GM12878 (cell line): ENCODE measurements around the gene FOXP1. TPM values are rescaled to one million over a fixed set of nuclear protein-coding genes. Genes with fewer than 3 reads are reported as not detected.

ENCODE experiments used
- ATAC-seq: fragments of 200-7000 bp; cut with Tn5 transposase; 3 replicates; pipeline ENCODE4 v1.9.1; 2020; ENCODE audit warnings: mild to moderate bottlenecking, moderate library complexity
- BruUV-seq: library from RNA; stranded (reverse); fragments of 400-500 nt; replicated peaks from 2 replicates; lab custom pipeline; 2021; lab: Mats Ljungman, UMichigan
- CTCF ChIA-PET: fragments of 300-600 bp; sonication (Branson Sonifier 250); formaldehyde crosslinking; extraction: SDS; loops from one replicate; lab custom pipeline; 2021; ENCODE audit warnings: inconsistent platforms; lab: Yijun Ruan, JAX
- POLR2A ChIA-PET: fragments of 350-600 bp; formaldehyde crosslinking; extraction: SDS; loops from one replicate; lab custom pipeline; 2021; ENCODE audit warnings: inconsistent platforms; lab: Charles Lee
- RAD21 ChIA-PET: fragments of 300-600 bp; sonication (Branson Sonifier 250); formaldehyde crosslinking; loops from one replicate; lab custom pipeline; 2023; ENCODE audit warnings: antibody characterized with exemption; ENCODE audit not compliant: unreplicated experiment; lab: Charles Lee
- SMC1A ChIA-PET: fragments of 300-600 bp; sonication (Branson Sonifier 250); formaldehyde crosslinking; loops from one replicate; lab custom pipeline; 2023; ENCODE audit not compliant: unreplicated experiment, uncharacterized antibody; lab: Charles Lee
- DNase-seq: peaks from one replicate; pipeline ENCODE4 v3.0.0-alpha.2; 2011; ENCODE audit warnings: low read depth, low spot score
- FAIRE-seq: peaks from 3 replicates; lab custom pipeline; 2011; peaks lifted over from hg19 to GRCh38; lab: Jason Lieb, UNC
- H2AFZ ChIP-seq: 2 replicates; pipeline ENCODE4 v1.6.0; 2011; ENCODE audit warnings: low read depth, low read length, control low read depth; ENCODE audit not compliant: control insufficient read depth
- H3K27ac ChIP-seq: 2 replicates; pipeline ENCODE4 v1.5.1; 2011; ENCODE audit warnings: control low read depth; ENCODE audit not compliant: control insufficient read depth, insufficient read depth
- H3K27me3 ChIP-seq, 2 experiments: replicated peaks in 1 of 2; 2 replicates each; pipeline versions ENCODE4 v1.6.0 to v1.6.1; 2011; ENCODE audit warnings: low read length in 1 of 2; ENCODE audit not compliant: control insufficient read depth in 2 of 2, insufficient read depth in 2 of 2
- H3K36me3 ChIP-seq, 2 experiments: 2 replicates each; pipeline ENCODE4 v1.5.1; 2011; ENCODE audit warnings: low read length in 1 of 2; ENCODE audit not compliant: control insufficient read depth in 2 of 2, insufficient read depth in 2 of 2
- H3K4me1 ChIP-seq: 2 replicates; pipeline ENCODE4 v1.6.1; 2011; ENCODE audit warnings: mild to moderate bottlenecking, low read length, moderate library complexity, mixed read lengths; ENCODE audit not compliant: control insufficient read depth, insufficient read depth
- H3K4me2 ChIP-seq: 2 replicates; pipeline ENCODE4 v1.6.0; 2011; ENCODE audit warnings: control low read depth; ENCODE audit not compliant: control insufficient read depth, insufficient read depth
- H3K4me3 ChIP-seq: fragments of 200-600 bp; sonication (generic); 2 replicates; pipeline ENCODE4 v1.5.1; 2016
- H3K79me2 ChIP-seq: 2 replicates; pipeline ENCODE4 v1.6.0; 2011; ENCODE audit warnings: low read length; ENCODE audit not compliant: control insufficient read depth, insufficient read depth
- H3K9ac ChIP-seq: 2 replicates; pipeline ENCODE4 v1.8.0; 2011; ENCODE audit warnings: low read length, control low read depth, mixed read lengths; ENCODE audit not compliant: control insufficient read depth, insufficient read depth
- H3K9me3 ChIP-seq: replicated peaks from 3 replicates; pipeline ENCODE4 v1.5.1; 2011; ENCODE audit warnings: mild to moderate bottlenecking, low read length; ENCODE audit not compliant: control insufficient read depth, insufficient read depth
- H4K20me1 ChIP-seq: 2 replicates; pipeline ENCODE4 v1.6.0; 2011; ENCODE audit not compliant: control insufficient read depth, insufficient read depth
- BACH1 ChIP-seq: fragments of 450-650 bp; IDR thresholded peaks from 2 replicates; pipeline ENCODE4 v1.6.1; 2017; ENCODE audit warnings: mild to moderate bottlenecking, borderline replicate concordance
- EGR1 ChIP-seq, 2 experiments: IDR thresholded peaks; 1 replicate in 1 of 2; 2 replicates in 1 of 2; pipeline ENCODE4 v1.6.1; 2011 to 2012; ENCODE audit warnings: low read depth in 2 of 2, low read length in 2 of 2, borderline replicate concordance in 1 of 2, mild to moderate bottlenecking in 1 of 2, moderate library complexity in 1 of 2
- HDAC6 ChIP-seq: fragments of 200-600 bp; sonication (generic); IDR thresholded peaks from one replicate; pipeline ENCODE4 v1.8.0; 2017; ENCODE audit warnings: antibody characterized with exemption; ENCODE audit not compliant: unreplicated experiment
- MYC ChIP-seq: IDR thresholded peaks from 2 replicates; pipeline ENCODE4 v1.6.1; 2011; ENCODE audit warnings: mild to moderate bottlenecking, low read length, moderate library complexity, inconsistent platforms; ENCODE audit not compliant: insufficient read depth, insufficient replicate concordance, insufficient read length, severe bottlenecking
- SREBF2 ChIP-seq: IDR thresholded peaks from 2 replicates; pipeline ENCODE4 v1.6.1; 2012; ENCODE audit warnings: mild to moderate bottlenecking, low read length
- STAT1 ChIP-seq: fragments of 450-650 bp; conservative IDR thresholded peaks from 2 replicates; pipeline ENCODE4 v1.6.1; 2014; ENCODE audit warnings: antibody characterized with exemption, mild to moderate bottlenecking
- TCF12 ChIP-seq: IDR thresholded peaks from 2 replicates; pipeline ENCODE4 v1.6.1; 2011; ENCODE audit warnings: low read depth, mild to moderate bottlenecking, low read length
- ZNF274 ChIP-seq: IDR thresholded peaks from one replicate; pipeline ENCODE4 v1.8.0; 2011; ENCODE audit not compliant: insufficient read length, insufficient read depth
- ZSCAN29 ChIP-seq: fragments of 450-650 bp; IDR thresholded peaks from 2 replicates; pipeline ENCODE4 v1.6.1; 2017; ENCODE audit warnings: mild to moderate bottlenecking, moderate library complexity
- WGBS: methylation state at CpG from one replicate; pipeline ENCODE4 v1.1.6; 2016; ENCODE audit warnings: low lambda C conversion rate; ENCODE audit not compliant: insufficient replicate concordance, insufficient coverage; ENCODE audit errors: missing lambda C conversion rate; 5-methylcytosine and 5-hydroxymethylcytosine counted together
- in situ Hi-C: fragments of 300-500 bp; cut with MboI; formaldehyde crosslinking; loops from 9 replicates; pipeline ENCODE4 v1.14.3; 2018; ENCODE audit warnings: mixed read lengths
- intact Hi-C: fragments of 100-400 bp; cut with micrococcal nuclease; formaldehyde crosslinking; loops from one replicate; pipeline ENCODE4 v1.14.2; 2022; ENCODE audit not compliant: unreplicated experiment
- polyA plus RNA-seq, 11 experiments: library from polyadenylated mRNA; depleted of rRNA in 4 of 11; unstranded in 6 of 11; stranded (reverse) in 5 of 11; fragments of >200 nt; fragmentation: Nextera tagmentation in 4 of 11; fragmentation: Illumina TruSeq in 1 of 11; extraction: Ambion mirVana in 4 of 11; extraction: Trizol in 1 of 11; gene quantifications; 1 replicate in 1 of 11; 2 replicates in 10 of 11; pipeline versions ENCODE4 v1.2.1 to v1.2.3, GENCODE V29; 2011 to 2016; ENCODE audit warnings: inconsistent platforms in 2 of 11, missing spikeins in 2 of 11, low read depth in 1 of 11
- total RNA-seq, 4 experiments: library from RNA; depleted of rRNA in 3 of 4; stranded (reverse); fragments of >200 nt in 3 of 4; fragmentation: Illumina TruSeq in 1 of 4; extraction: Trizol in 1 of 4; gene quantifications; 2 replicates each; pipeline versions ENCODE4 v1.2.1 to v1.2.3, GENCODE V29; 2013 to 2021
- TF ChIP-seq, protein P1 (sequence below): fragments of 450-650 bp; formaldehyde crosslinking; IDR thresholded peaks from 2 replicates; pipeline ENCODE4 v1.4.0; 2020; ENCODE audit warnings: mild to moderate bottlenecking, moderate library complexity
- TF ChIP-seq, protein P2 (sequence below): IDR thresholded peaks from 2 replicates; pipeline ENCODE4 v1.6.1; 2012; ENCODE audit warnings: low read depth, low read length, improper control_type of control experiment
- TF ChIP-seq, protein P3 (sequence below): fragments of 450-650 bp; IDR thresholded peaks from 2 replicates; pipeline ENCODE4 v1.6.1; 2017; ENCODE audit warnings: low read depth, mild to moderate bottlenecking, moderate library complexity
- TF ChIP-seq, protein P4 (sequence below): fragments of 450-650 bp; IDR thresholded peaks from 2 replicates; pipeline ENCODE4 v1.6.1; 2017; ENCODE audit warnings: antibody characterized with exemption, mild to moderate bottlenecking, moderate library complexity

FOXP1 gene
- total and polyA plus RNA-seq, 10 of the 15 experiments (the other 5 are each of a cell fraction or from before 2014, with no cell fraction given), result 0.05 to 1.6 (median 0.20) TPM; not detected in 1

DNA sequence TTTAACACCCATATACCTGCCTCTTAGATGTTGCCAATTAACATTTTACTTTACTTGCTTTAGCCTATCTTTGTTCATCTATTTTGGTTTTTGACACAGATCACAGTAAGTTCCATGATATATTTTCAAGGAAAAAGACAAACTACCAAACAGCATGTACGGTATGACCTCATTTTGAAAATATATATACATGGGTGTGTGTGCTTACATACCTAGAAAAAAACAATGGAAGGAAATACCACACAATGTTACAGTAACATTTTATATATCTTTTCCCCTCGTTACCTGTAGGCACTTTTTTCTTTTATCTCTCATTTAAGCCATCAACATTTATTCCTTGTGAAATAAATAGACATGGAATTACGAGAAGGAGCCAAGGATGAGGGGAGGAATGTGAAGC is 170.0 kb downstream of the FOXP1 start (continued):
- TF ChIP-seq, protein P1, sequence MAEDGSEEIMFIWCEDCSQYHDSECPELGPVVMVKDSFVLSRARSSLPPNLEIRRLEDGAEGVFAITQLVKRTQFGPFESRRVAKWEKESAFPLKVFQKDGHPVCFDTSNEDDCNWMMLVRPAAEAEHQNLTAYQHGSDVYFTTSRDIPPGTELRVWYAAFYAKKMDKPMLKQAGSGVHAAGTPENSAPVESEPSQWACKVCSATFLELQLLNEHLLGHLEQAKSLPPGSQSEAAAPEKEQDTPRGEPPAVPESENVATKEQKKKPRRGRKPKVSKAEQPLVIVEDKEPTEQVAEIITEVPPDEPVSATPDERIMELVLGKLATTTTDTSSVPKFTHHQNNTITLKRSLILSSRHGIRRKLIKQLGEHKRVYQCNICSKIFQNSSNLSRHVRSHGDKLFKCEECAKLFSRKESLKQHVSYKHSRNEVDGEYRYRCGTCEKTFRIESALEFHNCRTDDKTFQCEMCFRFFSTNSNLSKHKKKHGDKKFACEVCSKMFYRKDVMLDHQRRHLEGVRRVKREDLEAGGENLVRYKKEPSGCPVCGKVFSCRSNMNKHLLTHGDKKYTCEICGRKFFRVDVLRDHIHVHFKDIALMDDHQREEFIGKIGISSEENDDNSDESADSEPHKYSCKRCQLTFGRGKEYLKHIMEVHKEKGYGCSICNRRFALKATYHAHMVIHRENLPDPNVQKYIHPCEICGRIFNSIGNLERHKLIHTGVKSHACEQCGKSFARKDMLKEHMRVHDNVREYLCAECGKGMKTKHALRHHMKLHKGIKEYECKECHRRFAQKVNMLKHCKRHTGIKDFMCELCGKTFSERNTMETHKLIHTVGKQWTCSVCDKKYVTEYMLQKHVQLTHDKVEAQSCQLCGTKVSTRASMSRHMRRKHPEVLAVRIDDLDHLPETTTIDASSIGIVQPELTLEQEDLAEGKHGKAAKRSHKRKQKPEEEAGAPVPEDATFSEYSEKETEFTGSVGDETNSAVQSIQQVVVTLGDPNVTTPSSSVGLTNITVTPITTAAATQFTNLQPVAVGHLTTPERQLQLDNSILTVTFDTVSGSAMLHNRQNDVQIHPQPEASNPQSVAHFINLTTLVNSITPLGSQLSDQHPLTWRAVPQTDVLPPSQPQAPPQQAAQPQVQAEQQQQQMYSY (CRISPR knock-in tag), result no peak
- TF ChIP-seq ZSCAN29 (no peak), ZNF274 (no peak)
- TF ChIP-seq, protein P2, sequence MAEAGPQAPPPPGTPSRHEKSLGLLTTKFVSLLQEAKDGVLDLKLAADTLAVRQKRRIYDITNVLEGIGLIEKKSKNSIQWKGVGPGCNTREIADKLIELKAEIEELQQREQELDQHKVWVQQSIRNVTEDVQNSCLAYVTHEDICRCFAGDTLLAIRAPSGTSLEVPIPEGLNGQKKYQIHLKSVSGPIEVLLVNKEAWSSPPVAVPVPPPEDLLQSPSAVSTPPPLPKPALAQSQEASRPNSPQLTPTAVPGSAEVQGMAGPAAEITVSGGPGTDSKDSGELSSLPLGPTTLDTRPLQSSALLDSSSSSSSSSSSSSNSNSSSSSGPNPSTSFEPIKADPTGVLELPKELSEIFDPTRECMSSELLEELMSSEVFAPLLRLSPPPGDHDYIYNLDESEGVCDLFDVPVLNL, result no peak
- TF ChIP-seq, all 136 proteins: peak for 0

DNA sequence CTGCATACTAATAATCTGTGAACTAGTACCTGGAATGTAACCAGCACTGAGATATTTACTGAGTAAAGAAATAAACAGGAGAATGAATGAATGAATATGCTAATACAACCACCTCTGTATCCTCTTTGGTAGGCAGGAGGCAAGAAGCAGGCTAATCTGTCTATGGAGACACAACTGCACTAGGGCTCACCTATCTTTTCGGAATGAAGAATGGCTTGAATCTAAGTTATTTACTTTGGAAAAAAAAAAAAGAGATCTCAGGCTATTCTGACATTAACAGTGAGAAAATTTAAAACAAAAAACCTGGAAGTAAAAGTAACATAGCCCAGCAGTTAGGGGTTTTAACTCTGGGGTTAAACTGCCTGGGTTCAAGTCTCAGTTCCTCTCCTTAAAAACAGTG is 174.2 kb downstream of the FOXP1 start:
- SMC1A ChIA-PET, result no interaction called here
- DNase-seq (no peak), ATAC-seq (no peak), FAIRE-seq (no peak)
- H3K9me3 ChIP-seq, result no peaks in the 10 kb centered on the region
- H3K36me3 ChIP-seq, result no peaks in the 10 kb centered on the region
- RAD21 ChIA-PET, result no interaction called here
- no peaks in the 10 kb centered on the region for H3K79me2 ChIP-seq
- H3K4me1 ChIP-seq, result no peaks in the 10 kb centered on the region
- WGBS, result 43% methylated on average over 1 of the region's 1 CpG
- intact Hi-C loops (no loop called here), in situ Hi-C loops (no loop called here)
- POLR2A ChIA-PET, result no interaction called here
- BruUV-seq, result no TSS peak
- CTCF ChIA-PET, result no interaction called here
- no peaks in the 10 kb centered on the region for H4K20me1 ChIP-seq
- H3K27ac ChIP-seq, result no peak overlapping the region
- H3K27me3 ChIP-seq, result peaks cover 0 to 4% of the 10 kb centered on the region in 2 experiments; a peak in 2 of 4 replicates
- H3K9ac ChIP-seq, result no peak overlapping the region
- H2AFZ ChIP-seq, result no peak overlapping the region
- no peak overlapping the region for H3K4me2 ChIP-seq
- H3K4me3 ChIP-seq, result no peak overlapping the region
- TF ChIP-seq, protein P3, sequence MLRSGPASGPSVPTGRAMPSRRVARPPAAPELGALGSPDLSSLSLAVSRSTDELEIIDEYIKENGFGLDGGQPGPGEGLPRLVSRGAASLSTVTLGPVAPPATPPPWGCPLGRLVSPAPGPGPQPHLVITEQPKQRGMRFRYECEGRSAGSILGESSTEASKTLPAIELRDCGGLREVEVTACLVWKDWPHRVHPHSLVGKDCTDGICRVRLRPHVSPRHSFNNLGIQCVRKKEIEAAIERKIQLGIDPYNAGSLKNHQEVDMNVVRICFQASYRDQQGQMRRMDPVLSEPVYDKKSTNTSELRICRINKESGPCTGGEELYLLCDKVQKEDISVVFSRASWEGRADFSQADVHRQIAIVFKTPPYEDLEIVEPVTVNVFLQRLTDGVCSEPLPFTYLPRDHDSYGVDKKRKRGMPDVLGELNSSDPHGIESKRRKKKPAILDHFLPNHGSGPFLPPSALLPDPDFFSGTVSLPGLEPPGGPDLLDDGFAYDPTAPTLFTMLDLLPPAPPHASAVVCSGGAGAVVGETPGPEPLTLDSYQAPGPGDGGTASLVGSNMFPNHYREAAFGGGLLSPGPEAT, result no peak
- TF ChIP-seq, protein P4, sequence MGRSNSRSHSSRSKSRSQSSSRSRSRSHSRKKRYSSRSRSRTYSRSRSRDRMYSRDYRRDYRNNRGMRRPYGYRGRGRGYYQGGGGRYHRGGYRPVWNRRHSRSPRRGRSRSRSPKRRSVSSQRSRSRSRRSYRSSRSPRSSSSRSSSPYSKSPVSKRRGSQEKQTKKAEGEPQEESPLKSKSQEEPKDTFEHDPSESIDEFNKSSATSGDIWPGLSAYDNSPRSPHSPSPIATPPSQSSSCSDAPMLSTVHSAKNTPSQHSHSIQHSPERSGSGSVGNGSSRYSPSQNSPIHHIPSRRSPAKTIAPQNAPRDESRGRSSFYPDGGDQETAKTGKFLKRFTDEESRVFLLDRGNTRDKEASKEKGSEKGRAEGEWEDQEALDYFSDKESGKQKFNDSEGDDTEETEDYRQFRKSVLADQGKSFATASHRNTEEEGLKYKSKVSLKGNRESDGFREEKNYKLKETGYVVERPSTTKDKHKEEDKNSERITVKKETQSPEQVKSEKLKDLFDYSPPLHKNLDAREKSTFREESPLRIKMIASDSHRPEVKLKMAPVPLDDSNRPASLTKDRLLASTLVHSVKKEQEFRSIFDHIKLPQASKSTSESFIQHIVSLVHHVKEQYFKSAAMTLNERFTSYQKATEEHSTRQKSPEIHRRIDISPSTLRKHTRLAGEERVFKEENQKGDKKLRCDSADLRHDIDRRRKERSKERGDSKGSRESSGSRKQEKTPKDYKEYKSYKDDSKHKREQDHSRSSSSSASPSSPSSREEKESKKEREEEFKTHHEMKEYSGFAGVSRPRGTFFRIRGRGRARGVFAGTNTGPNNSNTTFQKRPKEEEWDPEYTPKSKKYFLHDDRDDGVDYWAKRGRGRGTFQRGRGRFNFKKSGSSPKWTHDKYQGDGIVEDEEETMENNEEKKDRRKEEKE, result no peak
- TF ChIP-seq BACH1, result no peak
- TF ChIP-seq HDAC6, result no peak
- TF ChIP-seq STAT1, result no peak
- TF ChIP-seq MYC, result no peak
- TF ChIP-seq SREBF2, result no peak
- TF ChIP-seq EGR1 (IDR thresholded peaks at IDR 0.05; ENCODE audit: borderline replicate concordance in 1 of 2, low read depth in 2 of 2, low read length in 2 of 2), result no peak
- no peak for TF ChIP-seq TCF12
